K562 treated with DMSO at 1 percent for 24 hours (cell line): ENCODE results near the gene RAD21L1. TPM values are rescaled to one million over a fixed set of nuclear protein-coding genes. Genes with fewer than 3 reads are reported as not detected.

Experiments
- total RNA-seq: library from RNA; unstranded; fragments of 300-600 nt; gene quantifications from 2 replicates; pipeline ENCODE4 v1.2.3, GENCODE V29; 2022; ENCODE audit warnings: low read depth; ENCODE audit not compliant: insufficient read depth

Gene RAD21L1
- not detected in 2 replicates for total RNA-seq

GRCh38 chr20:1225783-1226654, at the start of gene RAD21L1:
Gene RAD21L1, plus strand, starts transcription at chr20:1226044. Its CDS starts 2,410 bp downstream, at chr20:1228454.

DNA sequence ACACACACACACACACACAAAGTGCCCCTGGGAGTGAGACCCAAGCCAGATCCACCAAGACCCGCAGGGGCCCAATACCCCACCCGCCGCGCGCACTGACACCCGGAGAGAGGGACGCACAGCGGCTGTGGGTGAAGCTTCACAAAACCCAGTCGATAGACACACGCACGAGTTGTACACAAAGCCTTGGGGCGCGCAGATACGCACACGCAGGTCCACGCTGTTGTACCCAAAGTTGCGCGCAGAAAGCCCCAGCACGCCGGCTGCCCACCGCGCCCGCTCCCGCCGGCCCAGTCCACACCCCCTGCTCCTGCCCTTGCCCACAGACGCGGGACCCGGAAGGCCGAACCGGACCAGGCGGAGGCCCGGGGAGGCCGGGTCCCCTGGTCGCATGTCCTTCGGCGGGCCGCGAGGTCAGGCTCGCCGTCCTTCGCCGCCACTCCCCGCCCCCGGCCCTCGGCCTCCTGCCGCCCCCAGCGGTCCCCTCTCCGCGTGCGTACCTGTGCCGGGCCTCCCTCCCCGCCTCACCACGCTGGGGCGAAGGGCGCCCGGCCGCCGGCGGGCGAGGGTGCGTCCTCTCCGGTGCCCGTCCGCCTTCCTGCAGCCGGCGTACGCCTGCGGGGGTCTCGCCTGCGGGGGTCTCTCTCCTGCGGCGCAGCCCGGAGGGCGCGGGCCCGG, 41.1 kb upstream of the RAD21L1 start, which contains the start of gene TMEM74B:
Gene TMEM74B (minus strand): TSS at position 344 of the 678 bp plus-strand sequence. CDS start 1,180 bp downstream, outside the sequence.

DNA sequence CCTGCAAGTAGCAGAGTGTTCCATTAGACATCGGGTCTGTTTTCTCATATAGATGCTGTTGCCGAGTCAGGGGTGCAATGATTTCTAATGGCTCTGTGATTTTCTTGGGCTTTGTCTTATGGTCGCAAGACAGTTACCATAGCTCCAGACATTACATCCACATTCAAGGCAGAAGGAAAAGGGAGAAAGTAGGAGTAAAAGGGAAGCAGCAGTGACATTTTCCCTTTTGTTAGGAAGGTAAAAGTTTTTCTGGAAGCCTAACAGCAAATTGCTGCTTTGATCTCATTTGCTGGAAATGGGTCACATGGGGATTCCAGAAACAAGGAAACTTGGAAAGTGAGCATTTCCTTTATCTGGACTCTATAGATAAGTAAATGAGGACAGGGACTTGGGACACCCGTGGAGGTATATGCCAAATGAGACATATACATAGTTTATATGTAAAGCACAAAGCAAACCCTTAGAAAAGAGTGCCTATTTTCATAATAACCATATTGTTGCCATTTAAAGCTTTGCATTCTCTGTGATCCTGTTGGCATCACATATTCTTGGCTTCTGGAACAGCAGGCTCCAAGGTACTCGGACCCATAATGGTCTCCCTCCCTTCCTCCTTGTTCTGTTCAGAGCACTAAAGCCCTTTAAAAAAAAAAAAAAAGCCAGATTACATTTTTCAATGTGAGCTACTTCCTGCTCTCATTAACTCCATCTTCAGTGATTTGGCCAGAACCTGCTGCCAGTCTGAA, 22.9 kb upstream of the RAD21L1 start, which contains the start of gene C20orf202:
Gene C20orf202 (plus strand): TSS at position 693 of the 743 bp plus-strand sequence. CDS start 132 bp downstream, outside the sequence.

DNA sequence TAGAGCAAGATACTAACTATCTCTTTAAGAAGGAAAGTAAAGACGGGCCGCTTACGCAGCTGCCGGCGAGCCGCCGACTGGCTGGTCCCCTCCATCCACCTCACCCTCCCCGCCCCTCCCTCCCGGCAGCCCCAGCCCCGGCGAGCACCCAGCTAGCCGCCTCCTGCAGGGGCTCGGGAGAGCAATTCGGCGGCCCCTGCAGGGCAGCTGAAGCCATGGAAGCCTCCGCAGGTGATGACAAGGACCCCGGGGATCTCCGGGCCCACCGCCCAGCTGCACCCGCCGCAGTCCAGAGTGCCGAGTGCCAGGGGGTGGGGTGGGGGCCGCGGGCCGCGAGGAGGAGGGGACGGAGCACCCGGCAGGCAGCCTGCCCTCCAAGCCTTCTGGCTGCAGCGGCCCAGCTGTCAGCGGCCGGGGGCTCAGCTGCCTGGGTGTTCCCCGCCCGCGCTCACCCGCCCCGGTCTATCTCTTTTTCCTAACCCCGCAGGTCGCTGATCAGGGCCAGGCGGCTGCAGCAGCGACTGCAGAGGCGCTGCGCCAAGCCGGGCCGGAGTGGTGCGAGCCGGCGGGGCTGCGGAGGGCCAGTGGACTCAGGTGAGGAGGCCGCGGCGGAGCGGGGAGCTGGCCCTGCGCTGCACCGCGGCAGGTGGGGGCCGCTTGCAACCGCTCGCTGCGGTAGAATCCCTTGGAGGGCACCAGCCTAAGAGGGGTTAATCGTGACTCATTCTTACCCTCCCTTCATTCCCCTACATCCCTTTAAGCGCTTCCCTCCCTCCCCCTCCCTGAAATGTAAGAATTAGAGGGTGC, 40.5 kb downstream of the RAD21L1 start, which contains the start of gene SNPH:
Gene SNPH (plus strand): TSS at position 128 of the 807 bp plus-strand sequence. CDS start 29,946 bp downstream, outside the sequence.

Other genes with a start within 250 kb of the RAD21L1 start
- not detected in 2 replicates for gene RSPO4, start 223.7 kb upstream of the RAD21L1 start, total RNA-seq
- gene PSMF1, start 107.4 kb upstream of the RAD21L1 start, total RNA-seq = 52.8 and 58.0 TPM in 2 replicates
- gene TMEM74B, start 41.1 kb upstream of the RAD21L1 start, total RNA-seq = 12.3 and 18.3 TPM in 2 replicates
- 0.43 and 0.92 TPM in 2 replicates for gene C20orf202, start 22.6 kb upstream of the RAD21L1 start, total RNA-seq
- gene SNPH, start 40.2 kb downstream of the RAD21L1 start, total RNA-seq = 5.7 and 6.6 TPM in 2 replicates
- gene SDCBP2, start 103.1 kb downstream of the RAD21L1 start, total RNA-seq = 3.0 TPM in 2 replicates
- 190 and 198 TPM in 2 replicates for gene FKBP1A, start 167.0 kb downstream of the RAD21L1 start, total RNA-seq
- 68.5 and 69.0 TPM in 2 replicates for gene NSFL1C, start 240.8 kb downstream of the RAD21L1 start, total RNA-seq